Left lung (tissue), 10 donors: Measurements from ENCODE around the gene ZBTB46. TPM values are rescaled to one million over a fixed set of nuclear protein-coding genes. Genes with fewer than 3 reads are reported as not detected.

ENCODE experiments used
- ATAC-seq: fragments of 200-7000 bp; cut with Tn5 transposase; one replicate; pipeline ENCODE4 v1.9.1; 2020; ENCODE audit warnings: moderate library complexity
- DNase-seq, 4 donors: peaks; one replicate each; pipeline ENCODE4 v3.0.0-alpha.2; 2013 to 2020
- H3K27ac ChIP-seq, 2 donors: fragments of 200-600 bp; sonication (generic) in 1 of 2; one replicate each; pipeline versions ENCODE4 v1.5.0 to v1.8.0; 2020 to 2021
- H3K27me3 ChIP-seq, 2 donors: fragments of 200-600 bp; sonication (generic) in 1 of 2; one replicate each; pipeline versions ENCODE4 v1.5.0 to v1.8.0; 2020 to 2021
- H3K36me3 ChIP-seq, 2 donors: fragments of 200-600 bp; sonication (generic) in 1 of 2; one replicate each; pipeline versions ENCODE4 v1.5.0 to v1.8.0; 2020 to 2021
- H3K4me1 ChIP-seq, 2 donors: fragments of 200-600 bp; one replicate each; pipeline ENCODE4 v1.8.0; 2021
- H3K4me3 ChIP-seq, 2 donors: fragments of 200-600 bp; sonication (generic) in 1 of 2; one replicate each; pipeline versions ENCODE4 v1.5.0 to v1.8.0; 2020 to 2021; ENCODE audit warnings: mild to moderate bottlenecking in 1 of 2
- H3K9me3 ChIP-seq, 2 donors: fragments of 200-600 bp; sonication (generic) in 1 of 2; one replicate each; pipeline versions ENCODE4 v1.5.0 to v1.8.0; 2020 to 2021
- CTCF ChIP-seq, 2 donors: fragments of 200-600 bp; sonication (generic) in 1 of 2; IDR thresholded peaks; one replicate each; pipeline versions ENCODE4 v1.5.0 to v1.8.0; 2021; ENCODE audit warnings: antibody characterized with exemption in 2 of 2
- intact Hi-C, 2 donors: fragments of 100-400 bp; cut with DNase I; formaldehyde crosslinking; loops; one replicate each; pipeline versions ENCODE4 v1.11.2 to v1.14.2; 2022
- polyA plus RNA-seq, 6 donors: library from polyadenylated mRNA; unstranded; fragments of 120-200 nt; gene quantifications; one replicate each; pipeline ENCODE4 v1.2.1, GENCODE V29; 2013; ENCODE audit not compliant: insufficient read length in 6 of 6
- total RNA-seq, 2 donors: library from RNA; stranded (reverse); fragmentation: NEBNext Ultra II Directional; extraction: Animal tissue kit (Norgen Biotek cat#: 25700); gene quantifications; one replicate each; pipeline ENCODE4 v1.2.1, GENCODE V29; 2021
- donor health status: DM: no; HTN: yes; CAD: no.
- donor health status: DM: no; HTN: no; CAD: no.

The ZBTB46 gene
- total and polyA plus RNA-seq, 8 donors, result 9.2 to 16.3 (median 11.7) TPM

GRCh38 chr20:63693733-63694583 lies 137.1 kb downstream of the ZBTB46 start:
- Histone ChIP-seq H3K27me3 (peaks cover 0 to 10% of the 10 kb centered on the region in 2 donors), H3K9me3 (no peaks in the 10 kb centered on the region), H3K36me3 (peaks cover 0 to 29% of the 10 kb centered on the region in 2 donors), H3K27ac (no peak overlapping the region), H3K4me1 (peaks cover 9 to 50% of the 10 kb centered on the region in 2 donors), H3K4me3 (no peak overlapping the region)
- no peak for TF ChIP-seq CTCF (IDR thresholded peaks at IDR 0.05)
- DNase-seq (no peak), ATAC-seq (no peak)
- intact Hi-C loops, result no loop called here

Other genes with a start within 250 kb of the ZBTB46 start
- gene GMEB2, start 204.2 kb downstream of the ZBTB46 start, total RNA-seq, result 1 to 10 TPM; 8.1 to 9.8 TPM
- gene GMEB2, start 204.2 kb downstream of the ZBTB46 start, polyA plus RNA-seq, result 10 to 100 TPM in 4 of 6 donors, 1 to 10 TPM in 2; 8.2 to 12.4 (median 10.7) TPM
- 10 to 100 TPM; 12.6 to 13.1 TPM for gene STMN3, start 177.8 kb downstream of the ZBTB46 start, total RNA-seq
- gene STMN3, start 177.8 kb downstream of the ZBTB46 start, polyA plus RNA-seq, result 10 to 100 TPM; 29.1 to 47.0 (median 37.0) TPM
- gene RTEL1, start 173.0 kb downstream of the ZBTB46 start, total RNA-seq, result 10 to 100 TPM; 22.3 to 38.8 TPM
- gene RTEL1, start 173.0 kb downstream of the ZBTB46 start, polyA plus RNA-seq, result 10 to 100 TPM; 19.6 to 28.7 (median 21.6) TPM
- 10 to 100 TPM in 1 of 2 donors, 1 to 10 TPM in 1; 3.6 to 17.6 TPM for gene TNFRSF6B, start 134.6 kb downstream of the ZBTB46 start, total RNA-seq
- 1 to 10 TPM; 1.6 to 3.5 (median 2.2) TPM for gene TNFRSF6B, start 134.6 kb downstream of the ZBTB46 start, polyA plus RNA-seq
- gene ARFRP1, start 123.3 kb downstream of the ZBTB46 start, total RNA-seq, result 10 to 100 TPM; 38.2 to 46.9 TPM
- 10 to 100 TPM; 29.1 to 34.9 (median 31.9) TPM for gene ARFRP1, start 123.3 kb downstream of the ZBTB46 start, polyA plus RNA-seq
- gene ZGPAT, start 123.2 kb downstream of the ZBTB46 start, total RNA-seq, result 10 to 100 TPM; 26.2 to 28.8 TPM
- gene ZGPAT, start 123.2 kb downstream of the ZBTB46 start, polyA plus RNA-seq, result 10 to 100 TPM; 13.7 to 22.7 (median 18.1) TPM
- gene LIME1, start 94.6 kb downstream of the ZBTB46 start, total RNA-seq, result 1 to 10 TPM; 7.1 to 7.2 TPM
- 10 to 100 TPM in 1 of 6 donors, 1 to 10 TPM in 5; 3.0 to 10.8 (median 5.4) TPM for gene LIME1, start 94.6 kb downstream of the ZBTB46 start, polyA plus RNA-seq
- gene SLC2A4RG, start 91.5 kb downstream of the ZBTB46 start, total RNA-seq, result 10 to 100 TPM; 61.1 to 66.8 TPM
- 100 to 1,000 TPM in 4 of 6 donors, 10 to 100 TPM in 2; 70.5 to 166 (median 105) TPM for gene SLC2A4RG, start 91.5 kb downstream of the ZBTB46 start, polyA plus RNA-seq
- gene ABHD16B, start 30.2 kb upstream of the ZBTB46 start, total RNA-seq, result under 1 TPM in 1 of 2 donors, not detected in 1; 0.18 TPM
- gene ABHD16B, start 30.2 kb upstream of the ZBTB46 start, polyA plus RNA-seq, result not detected
- gene TPD52L2, start 34.0 kb upstream of the ZBTB46 start, total RNA-seq, result 100 to 1,000 TPM; 105 to 116 TPM
- gene TPD52L2, start 34.0 kb upstream of the ZBTB46 start, polyA plus RNA-seq, result 10 to 100 TPM; 82.6 to 95.5 (median 85.9) TPM
- gene DNAJC5, start 63.9 kb upstream of the ZBTB46 start, total RNA-seq, result 10 to 100 TPM; 39.9 to 59.5 TPM
- 10 to 100 TPM; 17.5 to 30.5 (median 24.3) TPM for gene DNAJC5, start 63.9 kb upstream of the ZBTB46 start, polyA plus RNA-seq
- 10 to 100 TPM; 26.7 to 31.6 TPM for gene UCKL1, start 125.2 kb upstream of the ZBTB46 start, total RNA-seq
- 10 to 100 TPM; 47.1 to 68.8 (median 60.0) TPM for gene UCKL1, start 125.2 kb upstream of the ZBTB46 start, polyA plus RNA-seq
- 10 to 100 TPM; 16.4 to 16.9 TPM for gene ZNF512B, start 138.7 kb upstream of the ZBTB46 start, total RNA-seq
- gene ZNF512B, start 138.7 kb upstream of the ZBTB46 start, polyA plus RNA-seq, result 10 to 100 TPM; 23.1 to 38.3 (median 30.4) TPM
- gene SAMD10, start 148.4 kb upstream of the ZBTB46 start, total RNA-seq, result 1 to 10 TPM; 4.6 to 6.0 TPM
- gene SAMD10, start 148.4 kb upstream of the ZBTB46 start, polyA plus RNA-seq, result 10 to 100 TPM in 1 of 6 donors, 1 to 10 TPM in 5; 5.7 to 10.5 (median 8.0) TPM
- 10 to 100 TPM; 49.8 to 53.7 TPM for gene PRPF6, start 149.9 kb upstream of the ZBTB46 start, total RNA-seq
- 10 to 100 TPM; 75.1 to 85.4 (median 82.3) TPM for gene PRPF6, start 149.9 kb upstream of the ZBTB46 start, polyA plus RNA-seq
- 1 to 10 TPM in 1 of 2 donors, under 1 TPM in 1; 0.76 to 1.0 TPM for gene C20orf204, start 204.9 kb upstream of the ZBTB46 start, total RNA-seq
- 1 to 10 TPM in 5 of 6 donors, under 1 TPM in 1; 0.86 to 1.9 (median 1.2) TPM for gene C20orf204, start 204.9 kb upstream of the ZBTB46 start, polyA plus RNA-seq
- 10 to 100 TPM; 40.3 to 69.2 TPM for gene SOX18, start 218.4 kb upstream of the ZBTB46 start, total RNA-seq
- 10 to 100 TPM; 11.5 to 25.5 (median 16.7) TPM for gene SOX18, start 218.4 kb upstream of the ZBTB46 start, polyA plus RNA-seq
- gene TCEA2, start 231.9 kb upstream of the ZBTB46 start, total RNA-seq, result 10 to 100 TPM; 31.2 to 34.3 TPM
- gene TCEA2, start 231.9 kb upstream of the ZBTB46 start, polyA plus RNA-seq, result 10 to 100 TPM; 68.5 to 93.0 (median 79.1) TPM
- gene RGS19, start 248.3 kb upstream of the ZBTB46 start, total RNA-seq, result 10 to 100 TPM; 23.4 to 63.9 TPM
- 10 to 100 TPM in 1 of 6 donors, 1 to 10 TPM in 5; 6.3 to 13.3 (median 8.3) TPM for gene RGS19, start 248.3 kb upstream of the ZBTB46 start, polyA plus RNA-seq
- 1 to 10 TPM; 1.8 to 2.0 TPM for gene OPRL1, start 248.8 kb upstream of the ZBTB46 start, total RNA-seq
- 1 to 10 TPM; 1.9 to 2.5 (median 2.2) TPM for gene OPRL1, start 248.8 kb upstream of the ZBTB46 start, polyA plus RNA-seq